Parathyroid adenoma (tissue), 2 donors: ENCODE data around the gene CRACDL.

ENCODE experiments used
- H2AFZ ChIP-seq: fragments of 300-600 bp; sonication (generic); one replicate; pipeline ENCODE4 v1.7.0; 2017; ENCODE audit warnings: antibody characterized with exemption, mild to moderate bottlenecking
- H3K27ac ChIP-seq: fragments of 300-600 bp; sonication (generic); one replicate; pipeline ENCODE4 v1.7.0; 2017
- H3K27me3 ChIP-seq: fragments of 300-600 bp; sonication (generic); one replicate; pipeline ENCODE4 v1.7.0; 2017; ENCODE audit warnings: low read length; ENCODE audit not compliant: control insufficient read depth, insufficient read depth
- H3K36me3 ChIP-seq: fragments of 300-600 bp; sonication (generic); one replicate; pipeline ENCODE4 v1.7.0; 2017; ENCODE audit warnings: low read length; ENCODE audit not compliant: control insufficient read depth, insufficient read depth
- H3K4me1 ChIP-seq: fragments of 300-600 bp; sonication (generic); one replicate; pipeline ENCODE4 v1.7.0; 2017; ENCODE audit warnings: control low read depth
- H3K4me2 ChIP-seq: fragments of 300-600 bp; sonication (generic); one replicate; pipeline ENCODE4 v1.7.0; 2017; ENCODE audit warnings: low read length
- H3K4me3 ChIP-seq: fragments of 300-600 bp; sonication (generic); one replicate; pipeline ENCODE4 v1.7.0; 2017; ENCODE audit warnings: low read depth, low read length
- H3K79me2 ChIP-seq: fragments of 300-600 bp; sonication (generic); one replicate; pipeline ENCODE4 v1.7.0; 2017; ENCODE audit warnings: control low read depth
- H3K9ac ChIP-seq: fragments of 300-600 bp; sonication (generic); one replicate; pipeline ENCODE4 v1.7.0; 2017; ENCODE audit warnings: mild to moderate bottlenecking
- H3K9me3 ChIP-seq: fragments of 300-600 bp; sonication (generic); one replicate; pipeline ENCODE4 v1.7.0; 2017; ENCODE audit warnings: low read length; ENCODE audit not compliant: control insufficient read depth
- CTCF ChIP-seq: fragments of 300-600 bp; sonication (generic); IDR thresholded peaks from one replicate; pipeline ENCODE4 v1.7.0; 2017; ENCODE audit warnings: antibody characterized with exemption, mild to moderate bottlenecking
- donor health status: primary hyperparathyroidism.

The CRACDL gene

DNA sequence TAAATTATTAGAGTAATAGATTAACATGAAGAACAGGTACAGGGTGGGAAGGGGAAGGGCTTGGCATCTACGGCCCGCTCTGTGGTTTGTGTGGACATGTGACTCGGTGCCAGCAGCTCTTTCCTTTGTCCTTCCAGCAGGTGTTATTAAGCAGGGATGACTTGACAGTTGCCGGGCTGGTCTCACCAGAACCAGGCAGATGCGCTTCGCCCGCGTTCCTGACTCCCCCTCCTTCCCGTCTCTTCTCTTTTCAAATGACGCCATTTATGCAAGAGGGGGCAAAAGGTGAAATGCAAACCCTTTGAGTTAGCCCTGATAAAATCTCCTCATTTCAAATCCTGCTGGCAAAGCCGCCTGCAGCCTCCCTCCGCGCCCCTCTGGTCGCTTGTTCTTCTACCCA lies 166.2 kb downstream of the CRACDL start:
- no peaks in the 10 kb centered on the region for H3K27me3 ChIP-seq
- H2AFZ ChIP-seq: peak overlapping the region; percentile 79
- H3K4me3 ChIP-seq: no peak overlapping the region
- H3K36me3 ChIP-seq: no peaks in the 10 kb centered on the region
- no peak for TF ChIP-seq CTCF
- peak overlapping the region; percentile 61 for H3K4me2 ChIP-seq
- H3K4me1 ChIP-seq: peaks cover 23% of the 10 kb centered on the region
- no peaks in the 10 kb centered on the region for H3K9me3 ChIP-seq
- peak overlapping the region; percentile 56 for H3K27ac ChIP-seq
- H3K79me2 ChIP-seq: no peaks in the 10 kb centered on the region
- no peak overlapping the region for H3K9ac ChIP-seq

- peak overlapping the region; percentile 79 for H2AFZ ChIP-seq
- H3K27ac ChIP-seq: peak overlapping the region; percentile 56
- no peaks in the 10 kb centered on the region for H3K27me3 ChIP-seq
- H3K4me2 ChIP-seq: no peak overlapping the region
- no peak overlapping the region for H3K4me3 ChIP-seq
- no peak for TF ChIP-seq CTCF
- H3K4me1 ChIP-seq: peaks cover 23% of the 10 kb centered on the region
- H3K36me3 ChIP-seq: no peaks in the 10 kb centered on the region
- H3K9me3 ChIP-seq: no peaks in the 10 kb centered on the region
- no peak overlapping the region for H3K9ac ChIP-seq
- H3K79me2 ChIP-seq: no peaks in the 10 kb centered on the region
Measured at GRCh38 chr2:98769114-98769476, 166.9 kb downstream of the CRACDL start.

GRCh38 chr2:98768384-98769113 lies 167.5 kb downstream of the CRACDL start:
- no peak for TF ChIP-seq CTCF
- H3K27me3 ChIP-seq: no peaks in the 10 kb centered on the region
- peak overlapping the region; percentile 56 for H3K27ac ChIP-seq

GRCh38 chr2:98764499-98764898 lies 171.5 kb downstream of the CRACDL start:
- no peak for TF ChIP-seq CTCF
- Histone ChIP-seq H3K4me3 (no peak overlapping the region), H3K4me1 (peaks cover 31% of the 10 kb centered on the region), H3K36me3 (no peaks in the 10 kb centered on the region), H3K79me2 (no peaks in the 10 kb centered on the region), H3K9ac (no peak overlapping the region), H2AFZ (no peak overlapping the region), H3K27ac (no peak overlapping the region), H3K9me3 (no peaks in the 10 kb centered on the region), H3K27me3 (no peaks in the 10 kb centered on the region), H3K4me2 (no peak overlapping the region)

More at GRCh38 chr2:98768384-98769113, 167.5 kb downstream of the CRACDL start:
- no peak overlapping the region for H3K4me2 ChIP-seq
- peak overlapping the region; percentile 79 for H2AFZ ChIP-seq
- no peak overlapping the region for H3K9ac ChIP-seq
- no peak overlapping the region for H3K4me3 ChIP-seq
- H3K9me3 ChIP-seq: no peaks in the 10 kb centered on the region
- H3K79me2 ChIP-seq: no peaks in the 10 kb centered on the region
- peaks cover 23% of the 10 kb centered on the region for H3K4me1 ChIP-seq
- no peaks in the 10 kb centered on the region for H3K36me3 ChIP-seq
